K562 (cell line): Measurements from ENCODE around the gene ACSS2. TPM values are rescaled to one million over a fixed set of nuclear protein-coding genes. Genes with fewer than 3 reads are reported as not detected.

ENCODE experiments used
- CEBPZ ChIP-seq: fragments of 150-350 bp; IDR thresholded peaks from 2 replicates; pipeline ENCODE4 v1.6.1; 2014; ENCODE audit warnings: low read depth, mild to moderate bottlenecking, low read length, borderline replicate concordance
- ELF4 ChIP-seq: fragments of 450-650 bp; formaldehyde crosslinking; IDR thresholded peaks from 2 replicates; pipeline ENCODE4 v1.4.0; 2022; ENCODE audit warnings: missing genetic modification characterization
- ETV5 ChIP-seq: sonication (generic); formaldehyde crosslinking; IDR thresholded peaks from 2 replicates; pipeline ENCODE4 v1.4.0; 2020; ENCODE audit warnings: low read depth, mild to moderate bottlenecking, missing genetic modification reagents
- MGA ChIP-seq: fragments of 450-650 bp; IDR thresholded peaks from 2 replicates; pipeline ENCODE4 v1.6.1; 2016; ENCODE audit warnings: mild to moderate bottlenecking, moderate library complexity
- PBX2 ChIP-seq, 2 experiments: IDR thresholded peaks in 1 of 2; conservative IDR thresholded peaks in 1 of 2; 2 replicates each; pipeline ENCODE4 v1.6.1; 2016; ENCODE audit warnings: low read depth in 2 of 2, mild to moderate bottlenecking in 1 of 2, missing compliant biosample characterization in 1 of 2, missing genetic modification characterization in 1 of 2, moderate library complexity in 1 of 2
- PPARD ChIP-seq: fragments of 250-450 bp; sonication (Bioruptor Pico); IDR thresholded peaks from 2 replicates; pipeline ENCODE4 v1.8.0; 2022; ENCODE audit warnings: inconsistent platforms, mild to moderate bottlenecking, moderate library complexity
- ZSCAN32 ChIP-seq: fragments of 450-650 bp; formaldehyde crosslinking; IDR thresholded peaks from 2 replicates; pipeline ENCODE4 v1.4.0; 2020; ENCODE audit warnings: mild to moderate bottlenecking, moderate library complexity
- polyA plus RNA-seq, 8 experiments: library from polyadenylated mRNA; depleted of rRNA in 4 of 8; stranded (reverse) in 5 of 8; unstranded in 3 of 8; fragments of >200 nt; fragmentation: Nextera tagmentation in 2 of 8; fragmentation: Illumina TruSeq in 1 of 8; extraction: Ambion mirVana in 2 of 8; extraction: Trizol in 1 of 8; gene quantifications; 2 replicates each; pipeline versions ENCODE4 v1.2.1 to v1.2.3, GENCODE V29; 2011 to 2014; ENCODE audit warnings: inconsistent platforms in 1 of 8, missing spikeins in 1 of 8
- total RNA-seq, 7 experiments: library from RNA; depleted of rRNA in 6 of 7; stranded (reverse); fragments of >200 nt in 6 of 7; fragmentation: Illumina TruSeq in 2 of 7; extraction: Trizol in 2 of 7; gene quantifications; 2 replicates each; pipeline versions ENCODE4 v1.2.1 to v1.2.3, GENCODE V29; 2011 to 2021; ENCODE audit warnings: low replicate concordance in 1 of 7

Gene ACSS2
- total and polyA plus RNA-seq, 9 of the 15 experiments (the other 6 are each of a cell fraction or from before 2014, with no cell fraction given) = 21.9 to 246 (median 66.2) TPM

- no peak for TF ChIP-seq CEBPZ
- no peak for TF ChIP-seq ETV5
- TF ChIP-seq PPARD (CRISPR knock-in tag) = no peak
- no peak for TF ChIP-seq PBX2 (CRISPR knock-in tag; IDR thresholded peaks at IDR 0.05; ENCODE audit: low read depth)
- no peak for TF ChIP-seq PBX2 (tag; conservative IDR thresholded peaks at IDR 0.05; ENCODE audit: low read depth)
- TF ChIP-seq MGA = no peak
- no peak for TF ChIP-seq ZSCAN32 (CRISPR knock-in tag)
- 0 out of 2 replicates have a peak, but pooled peaks have one; percentile 8 for TF ChIP-seq ELF4
These were observed 79.6 kb downstream of the ACSS2 start (continued) for GRCh38 chr20:34956041-34956458.
